ENCODE measurements around the gene KRT38.
A peak's percentile ranks its signal among the peaks of the same experiment; 100 is the strongest.
"Not testable (repeated sequence)": the region's sequence is repeated elsewhere in the genome, so short reads cannot be mapped to it uniquely, and the experiment has no call there.

Gene KRT38

GRCh38 chr17:41462705-41463104, 21.9 kb upstream of the KRT38 start:
- no peak for DNase-seq (ENCODE audit: low spot score)

GRCh38 chr17:41457676-41458075, 16.9 kb upstream of the KRT38 start:
- DNase-seq (ENCODE audit: low spot score): no peak

- no peak for DNase-seq (ENCODE audit: low spot score)
These were observed 15.4 kb upstream of the KRT38 start for GRCh38 chr17:41456204-41456603.

- peak; percentile 36 for DNase-seq (ENCODE audit: low spot score)
These were observed 14.5 kb upstream of the KRT38 start for GRCh38 chr17:41455236-41455635.

- DNase-seq (ENCODE audit: low spot score): no peak
These were observed 12.3 kb upstream of the KRT38 start for GRCh38 chr17:41453066-41453465.

- DNase-seq (ENCODE audit: low spot score): no peak
These were observed 11.5 kb upstream of the KRT38 start for GRCh38 chr17:41452281-41452680.

GRCh38 chr17:41451154-41451728, 10.5 kb upstream of the KRT38 start:
- no peak for DNase-seq (ENCODE audit: low spot score)

GRCh38 chr17:41449008-41449407, 8.2 kb upstream of the KRT38 start:
- no peak for DNase-seq (ENCODE audit: low spot score)

- DNase-seq (ENCODE audit: low spot score): no peak
These were observed 7.7 kb upstream of the KRT38 start for GRCh38 chr17:41448506-41448905.

GRCh38 chr17:41446806-41447205, 6.0 kb upstream of the KRT38 start:
- no peak for DNase-seq (ENCODE audit: low spot score)

GRCh38 chr17:41444640-41445039, 3.9 kb upstream of the KRT38 start:
- no peak for DNase-seq (ENCODE audit: low spot score)

GRCh38 chr17:41444186-41444585, 3.4 kb upstream of the KRT38 start:
- DNase-seq (ENCODE audit: low spot score): peak; percentile 56

GRCh38 chr17:41442739-41443138, 2.0 kb upstream of the KRT38 start:
- DNase-seq (ENCODE audit: low spot score): peak; percentile 73

GRCh38 chr17:41439375-41439774, 1.4 kb downstream of the KRT38 start:
- no peak for DNase-seq (ENCODE audit: low spot score)

GRCh38 chr17:41437769-41438168, 3.0 kb downstream of the KRT38 start:
- no peak for DNase-seq (ENCODE audit: low spot score)

- no peak for DNase-seq (ENCODE audit: low spot score)
These were observed 3.5 kb downstream of the KRT38 start for GRCh38 chr17:41437254-41437653.

- DNase-seq (ENCODE audit: low spot score): no peak
These were observed 6.4 kb downstream of the KRT38 start for GRCh38 chr17:41434415-41434814.

- no peak for DNase-seq (ENCODE audit: low spot score)
These were observed 6.8 kb downstream of the KRT38 start for GRCh38 chr17:41434005-41434404.

GRCh38 chr17:41433586-41433985, 7.2 kb downstream of the KRT38 start:
- DNase-seq (ENCODE audit: low spot score): no peak

GRCh38 chr17:41430376-41430775, 10.4 kb downstream of the KRT38 start:
- not testable (repeated sequence) for DNase-seq (ENCODE audit: low spot score)

GRCh38 chr17:41429667-41430066, 11.1 kb downstream of the KRT38 start:
- no peak for DNase-seq (ENCODE audit: low spot score)

- no peak for DNase-seq (ENCODE audit: low spot score)
These were observed 12.0 kb downstream of the KRT38 start for GRCh38 chr17:41428591-41429291.

- DNase-seq (ENCODE audit: low spot score): no peak
These were observed 16.6 kb downstream of the KRT38 start, which contains the start of gene KRT37 for GRCh38 chr17:41424111-41424635. Gene KRT37, minus strand, starts transcription at chr17:41424585. Its CDS starts 62 bp downstream, at chr17:41424523.

- not testable (repeated sequence) for DNase-seq (ENCODE audit: low spot score)
These were observed 18.2 kb downstream of the KRT38 start for GRCh38 chr17:41422586-41422985.

Data from AG20443 (cell line).